ENCODE data around the gene PELO. TPM values are rescaled to one million over a fixed set of nuclear protein-coding genes. Genes with fewer than 3 reads are reported as not detected.

Gene PELO
- total RNA-seq, 1 donor = 18.9 TPM

- H3K4me3 ChIP-seq (ENCODE audit: low read depth, low read length) = no peak overlapping the region
- TF ChIP-seq CTCF (IDR thresholded peaks at IDR 0.05; ENCODE audit: insufficient read depth, low read length) = no peak
- no peak for DNase-seq (ENCODE audit: low read depth)
Observed at GRCh38 chr5:52822437-52822836, 34.7 kb downstream of the PELO start.

DNA sequence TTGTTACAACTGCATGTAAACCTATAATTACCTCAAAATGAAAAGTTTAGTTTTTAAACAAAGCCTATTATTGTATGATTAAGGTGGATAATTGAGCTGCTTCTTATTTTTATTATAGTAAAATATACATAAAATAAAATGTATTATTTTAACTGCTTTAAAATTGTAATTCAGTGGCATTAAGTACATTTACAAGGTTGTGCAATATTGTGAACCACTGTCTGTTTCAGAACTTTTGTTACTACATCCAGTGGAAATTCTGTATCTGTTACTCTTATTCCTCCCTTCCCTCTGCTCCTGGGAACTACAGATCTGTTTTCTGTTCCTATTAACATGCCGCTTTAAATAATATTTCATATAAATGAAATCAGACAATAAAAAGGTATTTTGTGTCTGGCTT is 37.1 kb downstream of the PELO start:
- no peak overlapping the region for H3K4me3 ChIP-seq (ENCODE audit: low read depth, low read length)
- TF ChIP-seq CTCF (IDR thresholded peaks at IDR 0.05; ENCODE audit: insufficient read depth, low read length) = no peak
- DNase-seq (ENCODE audit: low read depth) = no peak

- H3K4me3 ChIP-seq (ENCODE audit: low read depth, low read length) = no peak overlapping the region
- no peak for DNase-seq (ENCODE audit: low read depth)
- no peak for TF ChIP-seq CTCF (IDR thresholded peaks at IDR 0.05; ENCODE audit: insufficient read depth, low read length)
Observed at GRCh38 chr5:52825826-52826225, 38.1 kb downstream of the PELO start.

DNA sequence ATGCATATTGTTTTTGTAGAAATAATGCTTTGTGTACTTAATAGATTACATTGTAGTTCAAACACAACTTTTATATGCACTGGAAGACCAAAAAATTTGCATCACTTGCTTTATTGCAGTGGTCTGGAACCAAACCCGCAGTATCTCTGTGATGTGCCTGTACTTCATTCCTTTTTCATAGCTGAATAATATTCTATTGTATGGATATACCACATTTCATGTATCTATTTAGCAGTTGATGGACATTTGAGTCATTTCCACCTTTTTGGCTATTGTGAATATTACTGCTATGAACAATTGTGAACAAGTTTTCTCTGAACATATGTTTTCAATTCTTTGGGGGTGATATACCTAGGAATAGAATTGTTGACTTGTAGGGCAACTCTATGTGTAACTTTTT is 40.1 kb downstream of the PELO start:
- no peak overlapping the region for H3K4me3 ChIP-seq (ENCODE audit: low read depth, low read length)
- DNase-seq (ENCODE audit: low read depth) = no peak
- TF ChIP-seq CTCF (IDR thresholded peaks at IDR 0.05; ENCODE audit: insufficient read depth, low read length) = no peak

GRCh38 chr5:52829664-52830063 is 41.9 kb downstream of the PELO start:
- no peak overlapping the region for H3K4me3 ChIP-seq (ENCODE audit: low read depth, low read length)
- DNase-seq (ENCODE audit: low read depth) = no peak
- no peak for TF ChIP-seq CTCF (IDR thresholded peaks at IDR 0.05; ENCODE audit: insufficient read depth, low read length)

DNA sequence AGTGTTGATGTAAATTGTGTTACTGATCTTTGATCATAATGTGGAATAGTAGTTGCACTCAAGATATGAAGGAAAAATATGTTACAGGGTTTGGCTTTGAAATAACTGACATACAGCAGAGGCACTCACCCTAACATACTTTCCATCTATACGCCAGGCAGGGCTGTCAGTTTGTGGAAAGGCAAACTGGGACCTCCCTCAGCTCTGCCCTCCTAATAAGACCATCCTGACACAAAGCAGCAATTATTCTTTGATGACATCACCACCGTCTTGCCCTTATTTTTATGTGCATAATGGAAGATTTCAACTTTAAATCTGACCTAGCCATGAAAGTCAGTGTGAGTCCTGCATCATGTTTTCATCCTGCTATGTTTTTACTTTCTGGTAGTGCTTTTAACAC is 42.9 kb downstream of the PELO start:
- TF ChIP-seq CTCF (IDR thresholded peaks at IDR 0.05; ENCODE audit: insufficient read depth, low read length) = no peak

DNA sequence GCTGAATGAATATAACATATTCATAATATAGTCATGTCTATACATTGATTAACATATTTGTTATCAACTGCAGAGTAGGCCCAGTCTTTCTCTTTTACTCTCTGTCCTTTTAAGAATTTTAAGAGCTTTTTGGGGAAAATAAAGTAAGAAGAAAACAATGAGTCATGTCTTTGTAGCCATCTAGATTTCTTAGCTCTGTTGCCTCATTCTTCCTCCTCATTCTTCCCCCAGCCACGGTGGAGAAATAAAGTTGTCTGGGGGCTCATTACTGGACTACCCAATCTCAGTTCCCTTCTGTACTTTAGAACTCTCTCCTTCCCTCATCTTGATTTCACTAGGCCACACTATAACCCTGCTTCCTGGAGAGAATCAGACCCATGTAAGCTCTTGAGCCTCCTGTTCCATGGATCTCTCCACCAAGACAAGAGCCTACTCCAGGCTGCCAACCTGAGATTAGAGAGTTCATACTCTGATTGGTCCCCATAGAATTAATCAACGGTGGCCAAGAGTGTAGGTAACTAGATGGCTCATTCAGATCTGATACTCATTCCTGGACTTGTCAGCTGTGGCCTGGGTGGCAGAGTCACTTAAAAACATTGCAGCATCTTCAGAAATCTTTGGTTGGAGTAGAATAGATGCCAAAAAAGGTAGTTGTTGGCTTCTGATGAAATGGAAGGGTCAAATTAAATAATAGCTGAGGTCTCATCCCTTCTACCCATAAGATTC is 44.2 kb downstream of the PELO start:
- TF ChIP-seq CTCF (IDR thresholded peaks at IDR 0.05; ENCODE audit: insufficient read depth, low read length) = no peak
- no peak overlapping the region for H3K4me3 ChIP-seq (ENCODE audit: low read depth, low read length)
- DNase-seq (ENCODE audit: low read depth) = no peak

More for the DNA sequence above, 42.9 kb downstream of the PELO start:
- H3K4me3 ChIP-seq (ENCODE audit: low read depth, low read length) = no peak overlapping the region
- no peak for DNase-seq (ENCODE audit: low read depth)
